NOMO-1 treated with dmso at 0.1 percent for 144 hours (cell line): Measurements from ENCODE around the gene PRIM2.
"Not testable (repeated sequence)": the region's sequence is repeated elsewhere in the genome, so short reads cannot be mapped to it uniquely, and the experiment has no call there.

Experiments used
- DNase-seq: peaks from one replicate; lab custom pipeline; 2025; ENCODE audit not compliant: unreplicated experiment; lab: John Stamatoyannopoulos, UW

PRIM2 gene

GRCh38 chr6:57362340-57362739 is 44.9 kb downstream of the PRIM2 start:
- DNase-seq, result not testable (repeated sequence)

DNA sequence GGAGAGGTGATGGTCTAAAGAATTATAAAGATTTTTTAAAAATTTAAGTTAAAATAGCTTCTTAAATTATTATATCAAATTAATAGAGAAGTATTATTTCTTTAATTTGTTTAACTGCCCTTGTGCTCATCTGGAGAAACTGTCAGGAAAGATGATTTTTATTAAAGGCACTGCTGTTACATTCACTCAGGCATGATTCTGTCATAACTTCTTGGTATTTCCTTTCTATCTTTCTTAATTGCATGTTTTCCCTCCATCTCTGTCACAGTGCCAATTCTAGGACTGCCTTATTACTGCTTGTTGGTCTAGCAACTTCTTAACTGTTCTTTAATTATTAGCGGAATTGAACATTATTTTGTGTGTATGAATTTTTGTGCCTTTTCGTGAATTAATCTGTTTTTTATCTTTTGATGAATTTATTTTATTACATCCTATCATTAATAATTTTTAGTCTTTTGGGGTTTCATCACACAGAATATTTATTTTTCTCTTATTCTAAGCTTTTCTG is 47.7 kb downstream of the PRIM2 start:
- not testable (repeated sequence) for DNase-seq

GRCh38 chr6:57368965-57369731 is 51.7 kb downstream of the PRIM2 start:
- DNase-seq, result not testable (repeated sequence)

- not testable (repeated sequence) for DNase-seq
Measured at GRCh38 chr6:57371779-57372178, 54.3 kb downstream of the PRIM2 start.

DNA sequence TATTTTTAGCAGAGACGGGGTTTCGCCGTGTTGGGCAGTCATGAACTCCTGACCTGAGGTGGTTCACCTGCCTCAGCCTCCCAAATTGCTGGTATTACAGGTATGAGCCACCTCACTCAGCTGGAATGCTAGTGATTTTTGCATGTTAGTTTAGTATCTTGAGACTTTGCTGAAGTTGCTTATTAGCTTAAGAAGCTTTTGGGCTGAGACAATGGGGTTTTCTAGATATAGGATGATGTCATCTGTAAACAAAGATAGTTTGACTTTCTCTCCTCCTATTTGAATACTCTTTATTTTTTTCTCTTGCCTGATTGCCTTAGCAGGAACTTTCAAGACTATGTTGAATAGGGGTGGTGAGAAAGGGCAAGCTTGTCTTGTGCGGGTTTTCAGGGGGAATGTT is 57.3 kb downstream of the PRIM2 start:
- DNase-seq, result not testable (repeated sequence)

GRCh38 chr6:57376083-57376482 is 58.7 kb downstream of the PRIM2 start:
- DNase-seq, result not testable (repeated sequence)

DNA sequence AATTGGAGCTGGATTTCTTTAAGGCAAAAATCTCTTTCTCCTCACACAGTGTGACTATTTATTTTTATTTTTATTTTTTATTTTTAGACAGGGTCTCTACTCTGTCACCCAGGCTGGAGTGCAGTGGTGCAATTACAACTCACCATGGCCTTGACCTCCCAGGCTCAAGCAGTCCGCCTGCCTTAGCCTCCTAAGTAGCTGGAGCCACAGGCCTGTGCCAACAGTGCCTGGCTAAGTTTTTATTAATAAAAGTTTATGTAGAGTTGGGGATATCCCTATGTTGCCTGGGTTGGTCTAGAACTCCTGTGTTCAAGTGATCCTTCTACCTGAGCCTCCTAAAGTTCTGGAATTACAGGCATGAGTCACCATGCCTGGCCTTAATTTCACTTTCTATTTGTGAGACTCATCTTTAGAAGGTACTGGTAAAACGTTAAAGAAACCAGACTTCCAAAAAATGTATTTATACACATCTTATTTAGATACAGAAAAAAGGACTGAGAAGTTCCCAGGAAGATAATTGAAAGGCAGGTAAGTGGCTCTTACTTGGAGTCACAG is 71.7 kb downstream of the PRIM2 start:
- DNase-seq, result not testable (repeated sequence)

DNA sequence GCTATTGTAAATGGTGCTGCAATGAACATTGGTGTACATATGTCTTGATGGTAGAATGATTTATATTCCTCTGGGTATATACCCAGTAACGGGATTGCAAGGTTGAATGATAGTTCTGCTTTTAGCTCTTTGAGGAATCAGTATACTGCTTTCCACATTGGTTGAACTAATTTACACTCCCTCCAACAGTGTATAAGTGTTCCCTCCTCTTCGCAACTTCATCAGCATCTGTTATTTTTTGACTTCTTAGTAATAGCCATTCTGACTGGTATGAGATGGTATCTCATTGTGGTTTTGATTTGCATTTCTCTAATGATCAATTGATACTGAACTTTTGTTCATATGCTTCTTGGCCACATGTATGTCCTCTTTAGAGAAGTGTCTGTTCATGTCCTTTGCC is 73.4 kb downstream of the PRIM2 start:
- DNase-seq, result not testable (repeated sequence)

GRCh38 chr6:57392047-57392446 is 74.6 kb downstream of the PRIM2 start:
- not testable (repeated sequence) for DNase-seq

GRCh38 chr6:57419341-57419740 is 101.9 kb downstream of the PRIM2 start:
- not testable (repeated sequence) for DNase-seq

GRCh38 chr6:57421503-57421902 is 104.1 kb downstream of the PRIM2 start:
- DNase-seq, result no peak

- DNase-seq, result no peak
Measured at GRCh38 chr6:57423468-57423867, 106.0 kb downstream of the PRIM2 start.

GRCh38 chr6:57431742-57432141 is 114.3 kb downstream of the PRIM2 start:
- DNase-seq, result not testable (repeated sequence)

DNA sequence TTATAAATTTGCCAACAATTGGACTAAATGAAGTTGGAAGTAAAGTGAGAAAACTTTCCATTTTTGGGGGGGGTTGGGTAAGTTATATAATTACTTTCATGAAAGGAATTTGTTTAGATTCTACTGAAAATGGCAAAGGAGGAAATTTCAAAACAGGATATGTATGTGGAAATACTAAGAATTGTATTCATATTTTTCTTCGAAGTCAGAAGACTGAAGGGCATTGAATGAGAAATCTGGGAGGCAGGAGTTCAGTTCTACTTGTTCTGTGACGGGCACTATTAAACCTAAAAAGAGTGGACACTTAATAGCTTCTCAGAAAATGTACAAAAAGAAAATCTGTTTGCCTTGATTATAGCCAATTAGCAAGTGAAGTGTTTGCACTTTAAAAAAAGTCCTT is 114.7 kb downstream of the PRIM2 start:
- DNase-seq, result no peak

GRCh38 chr6:57432919-57433684 is 115.7 kb downstream of the PRIM2 start:
- DNase-seq, result no peak

GRCh38 chr6:57433790-57434189 is 116.4 kb downstream of the PRIM2 start:
- not testable (repeated sequence) for DNase-seq

DNA sequence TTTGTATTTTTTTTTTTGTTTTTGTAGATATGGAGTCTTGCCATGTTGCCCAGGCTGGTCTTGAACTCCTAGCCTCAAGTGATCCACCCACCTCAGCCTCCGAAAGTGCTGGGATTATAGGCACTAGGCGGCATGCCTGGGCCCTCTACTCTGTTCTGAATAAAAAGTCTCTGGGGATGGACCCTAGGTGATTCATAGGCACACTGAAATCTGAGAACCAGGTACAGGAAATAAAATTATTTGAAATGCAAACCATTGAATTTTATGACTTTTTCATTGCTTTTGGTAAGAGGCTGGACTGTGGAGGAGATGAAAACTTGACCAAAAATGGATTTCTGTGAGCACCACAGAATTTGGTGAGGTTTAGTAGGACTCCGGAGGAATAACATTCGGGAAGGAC is 117.5 kb downstream of the PRIM2 start:
- no peak for DNase-seq

DNA sequence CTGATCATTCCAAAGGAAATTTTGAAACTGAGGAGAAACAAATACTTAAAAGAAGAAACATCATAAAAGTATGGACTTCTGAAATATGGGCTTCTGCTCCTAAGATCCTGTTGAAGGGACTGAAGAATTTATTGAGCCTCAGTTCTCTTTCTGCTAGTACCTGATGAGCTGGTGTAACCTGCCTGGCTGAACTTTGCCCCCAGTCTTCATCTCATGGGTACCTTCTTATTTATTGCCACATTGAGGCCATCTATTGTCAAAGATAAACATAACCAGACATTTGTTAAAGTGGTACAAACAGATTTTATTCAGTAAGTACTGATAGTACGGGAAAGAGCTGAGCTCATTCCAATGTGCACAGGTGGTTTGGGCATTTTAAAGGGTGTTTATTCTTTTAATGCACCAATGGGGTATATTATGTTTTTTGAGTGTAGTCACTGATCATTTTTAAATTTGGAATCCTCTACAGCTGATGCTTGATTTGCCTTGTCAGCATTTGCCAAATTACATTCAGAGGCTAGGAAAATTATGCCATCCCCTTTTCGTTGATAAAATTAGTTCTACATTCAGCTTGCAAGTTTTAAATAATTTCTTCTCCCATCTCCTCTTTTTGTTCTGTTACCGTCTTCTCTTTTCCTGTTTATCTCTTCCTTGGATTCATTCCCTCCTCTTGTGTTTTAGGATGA is 118.2 kb downstream of the PRIM2 start:
- no peak for DNase-seq

- not testable (repeated sequence) for DNase-seq
Measured at GRCh38 chr6:57440735-57441134, 123.3 kb downstream of the PRIM2 start.

GRCh38 chr6:57442133-57442532 is 124.7 kb downstream of the PRIM2 start:
- not testable (repeated sequence) for DNase-seq

GRCh38 chr6:57443181-57443580 is 125.8 kb downstream of the PRIM2 start:
- not testable (repeated sequence) for DNase-seq
